ENCODE measurements around the gene PTPRG. TPM values are rescaled to one million over a fixed set of nuclear protein-coding genes. Genes with fewer than 3 reads are reported as not detected.

PTPRG gene
- total RNA-seq, 1 experiment from 2014 or later, result 69.3 TPM

DNA sequence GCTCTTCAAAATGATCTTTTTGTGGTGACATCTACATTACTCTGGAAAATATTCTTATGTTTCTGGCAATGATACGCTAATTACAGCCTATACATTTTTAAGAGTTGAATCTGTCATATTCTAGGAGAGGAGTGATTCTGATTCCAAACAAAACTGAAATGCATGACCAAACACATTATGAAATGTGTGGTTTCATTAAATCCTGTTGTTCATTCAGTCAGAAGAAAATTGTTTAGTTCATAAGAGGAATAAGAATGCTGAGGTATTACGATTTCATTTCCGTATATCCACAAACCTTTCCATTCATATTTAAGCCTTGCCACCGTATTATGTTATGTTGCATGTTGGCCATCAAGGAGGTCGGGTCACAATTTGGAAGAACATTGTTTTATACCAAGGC lies 466.9 kb downstream of the PTPRG start:
- Histone ChIP-seq H3K23me2 (ENCODE audit: insufficient read length, low read depth, low read length, poor library complexity, severe bottlenecking) (no peaks in the 10 kb centered on the region), H2BK12ac (ENCODE audit: insufficient read length, low read depth, low read length) (no peak overlapping the region), H2BK20ac (ENCODE audit: low read depth, low read length, poor library complexity, severe bottlenecking) (no peak overlapping the region), H3K56ac (ENCODE audit: insufficient read length, low read depth, low read length) (no peak overlapping the region), H2AFZ (ENCODE audit: low read length) (no peak overlapping the region), H4K20me1 (ENCODE audit: control insufficient read depth, insufficient read depth, insufficient read length) (peaks cover 4% of the 10 kb centered on the region), H3K4me2 (ENCODE audit: insufficient read depth, insufficient read length, low read length) (no peak overlapping the region), H3K79me1 (ENCODE audit: insufficient read depth, low read depth, low read length, poor library complexity, severe bottlenecking) (no peaks in the 10 kb centered on the region), H3K9me3 (ENCODE audit: control insufficient read depth, low read depth, low read length) (no peaks in the 10 kb centered on the region), H3K14ac (ENCODE audit: insufficient read depth, low read length) (no peak overlapping the region), H2BK15ac (ENCODE audit: low read depth, low read length) (no peak overlapping the region), H4K8ac (replicated peaks; ENCODE audit: insufficient read length, low read depth, low read length) (no peak overlapping the region), H4K91ac (ENCODE audit: insufficient read length, low read depth, low read length) (no peak overlapping the region), H3T11ph (ENCODE audit: low read length) (no peak overlapping the region), H3K23ac (ENCODE audit: insufficient read length, low read depth, low read length) (no peak overlapping the region), H3K4me1 (ENCODE audit: insufficient read depth, low read length) (no peaks in the 10 kb centered on the region), H3K9ac (ENCODE audit: extremely low read depth, insufficient read length, low read length) (no peak overlapping the region), H4K5ac (ENCODE audit: insufficient read length, low read depth, low read length) (no peak overlapping the region), H2AK5ac (ENCODE audit: insufficient read length, low read length) (no peak overlapping the region), H2BK5ac (ENCODE audit: insufficient read length, low read length) (no peak overlapping the region), H3K27me3 (ENCODE audit: insufficient read depth, low read length) (no peaks in the 10 kb centered on the region), H3K4ac (ENCODE audit: low read depth, low read length) (no peak overlapping the region), H2BK120ac (ENCODE audit: low read depth, low read length, poor library complexity, severe bottlenecking) (no peak overlapping the region), H3K18ac (ENCODE audit: insufficient read length, low read depth, low read length) (no peak overlapping the region), H3K79me2 (ENCODE audit: insufficient read depth, low read length) (no peaks in the 10 kb centered on the region), H3K27ac (ENCODE audit: insufficient read length, low read depth, low read length) (no peak overlapping the region)
- no peak overlapping the region for H3K27ac Mint-ChIP-seq
- no peak for DNase-seq
- TF ChIP-seq, protein P1, sequence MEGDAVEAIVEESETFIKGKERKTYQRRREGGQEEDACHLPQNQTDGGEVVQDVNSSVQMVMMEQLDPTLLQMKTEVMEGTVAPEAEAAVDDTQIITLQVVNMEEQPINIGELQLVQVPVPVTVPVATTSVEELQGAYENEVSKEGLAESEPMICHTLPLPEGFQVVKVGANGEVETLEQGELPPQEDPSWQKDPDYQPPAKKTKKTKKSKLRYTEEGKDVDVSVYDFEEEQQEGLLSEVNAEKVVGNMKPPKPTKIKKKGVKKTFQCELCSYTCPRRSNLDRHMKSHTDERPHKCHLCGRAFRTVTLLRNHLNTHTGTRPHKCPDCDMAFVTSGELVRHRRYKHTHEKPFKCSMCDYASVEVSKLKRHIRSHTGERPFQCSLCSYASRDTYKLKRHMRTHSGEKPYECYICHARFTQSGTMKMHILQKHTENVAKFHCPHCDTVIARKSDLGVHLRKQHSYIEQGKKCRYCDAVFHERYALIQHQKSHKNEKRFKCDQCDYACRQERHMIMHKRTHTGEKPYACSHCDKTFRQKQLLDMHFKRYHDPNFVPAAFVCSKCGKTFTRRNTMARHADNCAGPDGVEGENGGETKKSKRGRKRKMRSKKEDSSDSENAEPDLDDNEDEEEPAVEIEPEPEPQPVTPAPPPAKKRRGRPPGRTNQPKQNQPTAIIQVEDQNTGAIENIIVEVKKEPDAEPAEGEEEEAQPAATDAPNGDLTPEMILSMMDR (conservative IDR thresholded peaks at IDR 0.05), result no peak
- H3K4me3 Mint-ChIP-seq, result no peak overlapping the region
- WGBS (ENCODE audit: extremely low coverage, insufficient read length, low lambda C conversion rate), result no CpG with 5 or more reads among the region's 5 CpGs
- H3K4me1 Mint-ChIP-seq, result peaks cover 8 to 19% of the 10 kb centered on the region in 2 experiments
- H3K9me3 Mint-ChIP-seq, result no peaks in the 10 kb centered on the region
- no peaks in the 10 kb centered on the region for H3K27me3 Mint-ChIP-seq (ENCODE audit: low read depth)
- peaks cover 0 to 3% (median 0%) of the 10 kb centered on the region in 3 experiments; a peak in 1 of 7 replicates for H3K36me3 Mint-ChIP-seq (ENCODE audit: insufficient read depth in 1 of 3, low read depth in 3 of 3)
